ENCODE measurements around the gene RGS12. TPM values are rescaled to one million over a fixed set of nuclear protein-coding genes. Genes with fewer than 3 reads are reported as not detected.

RGS12 gene
- total RNA-seq, 1 experiment from 2014 or later, result 16.9 TPM

GRCh38 chr4:3337357-3337732, 44.5 kb downstream of the RGS12 start:
- H2BK5ac ChIP-seq (ENCODE audit: insufficient read length, low read length), result no peak overlapping the region
- H4K8ac ChIP-seq (replicated peaks; ENCODE audit: insufficient read length, low read depth, low read length), result no peak overlapping the region
- no peak overlapping the region for H3K27ac Mint-ChIP-seq
- no peak overlapping the region for H3K56ac ChIP-seq (ENCODE audit: insufficient read length, low read depth, low read length)
- H4K91ac ChIP-seq (ENCODE audit: insufficient read length, low read depth, low read length), result no peak overlapping the region
- no peaks in the 10 kb centered on the region for H4K20me1 ChIP-seq (ENCODE audit: control insufficient read depth, insufficient read depth, insufficient read length)
- H3K79me1 ChIP-seq (ENCODE audit: insufficient read depth, low read depth, low read length, poor library complexity, severe bottlenecking), result no peaks in the 10 kb centered on the region
- no peak overlapping the region for H3K27ac ChIP-seq (ENCODE audit: insufficient read length, low read depth, low read length)
- no peak overlapping the region for H2AFZ ChIP-seq (ENCODE audit: low read length)
- no peaks in the 10 kb centered on the region; a peak in 1 of 5 replicates for H3K9me3 Mint-ChIP-seq
- DNase-seq, result no peak
- no peak overlapping the region for H3K9ac ChIP-seq (ENCODE audit: extremely low read depth, insufficient read length, low read length)
- H3K79me2 ChIP-seq (ENCODE audit: insufficient read depth, low read length), result no peaks in the 10 kb centered on the region
- H3K4me1 ChIP-seq (ENCODE audit: insufficient read depth, low read length), result 0 out of 2 replicates have a peak, but pooled peaks cover under 1% of the 10 kb centered on the region
- H3K27me3 ChIP-seq (ENCODE audit: insufficient read depth, low read length), result no peaks in the 10 kb centered on the region
- H3K4me3 Mint-ChIP-seq, result no peak overlapping the region
- H3K14ac ChIP-seq (ENCODE audit: insufficient read depth, low read length), result no peak overlapping the region
- no peak overlapping the region for H2AK5ac ChIP-seq (ENCODE audit: insufficient read length, low read length)
- H3K27me3 Mint-ChIP-seq (ENCODE audit: low read depth), result no peaks in the 10 kb centered on the region; the same call in 1 of the 2 replicates
- peaks cover 8 to 12% of the 10 kb centered on the region in 2 experiments for H3K4me1 Mint-ChIP-seq
- no peak overlapping the region for H2BK12ac ChIP-seq (ENCODE audit: insufficient read length, low read depth, low read length)
- H3T11ph ChIP-seq (ENCODE audit: low read length), result no peak overlapping the region
- no peak overlapping the region for H3K4ac ChIP-seq (ENCODE audit: low read depth, low read length)
- no peaks in the 10 kb centered on the region for H3K9me3 ChIP-seq (ENCODE audit: control insufficient read depth, low read depth, low read length)
- H3K4me2 ChIP-seq (ENCODE audit: insufficient read depth, insufficient read length, low read length), result no peak overlapping the region
- no peak overlapping the region for H2BK120ac ChIP-seq (ENCODE audit: low read depth, low read length, poor library complexity, severe bottlenecking)
- H3K23ac ChIP-seq (ENCODE audit: insufficient read length, low read depth, low read length), result no peak overlapping the region
- H3K23me2 ChIP-seq (ENCODE audit: insufficient read length, low read depth, low read length, poor library complexity, severe bottlenecking), result no peaks in the 10 kb centered on the region
- peaks cover 0 to 2% (median 0%) of the 10 kb centered on the region in 3 experiments; a peak in 2 of 7 replicates for H3K36me3 Mint-ChIP-seq (ENCODE audit: insufficient read depth in 1 of 3, low read depth in 3 of 3)
- WGBS (ENCODE audit: extremely low coverage, insufficient read length, low lambda C conversion rate), result no CpG with 5 or more reads among the region's 6 CpGs
- H2BK20ac ChIP-seq (ENCODE audit: low read depth, low read length, poor library complexity, severe bottlenecking), result no peak overlapping the region
- no peak overlapping the region for H2BK15ac ChIP-seq (ENCODE audit: low read depth, low read length)
- no peak overlapping the region for H4K5ac ChIP-seq (ENCODE audit: insufficient read length, low read depth, low read length)
- no peak for TF ChIP-seq CTCF (conservative IDR thresholded peaks at IDR 0.05)
- no peak overlapping the region for H3K18ac ChIP-seq (ENCODE audit: insufficient read length, low read depth, low read length)

All from H9 (cell line).